Transverse colon (tissue), 4 donors: ENCODE data around the gene UBA5. TPM values are rescaled to one million over a fixed set of nuclear protein-coding genes. Genes with fewer than 3 reads are reported as not detected.
"Not testable (repeated sequence)": the region's sequence is repeated elsewhere in the genome, so short reads cannot be mapped to it uniquely, and the experiment has no call there.

Source experiments
- DNase-seq: peaks from one replicate; pipeline ENCODE4 v3.0.0-alpha.2; 2019
- H3K27ac ChIP-seq, 4 donors: fragments of 200-600 bp; sonication (generic); 2 replicates each; pipeline ENCODE4 v1.5.1; 2016 to 2018; ENCODE audit warnings: inconsistent platforms in 4 of 4
- H3K27me3 ChIP-seq: fragments of 200-600 bp; sonication (generic); 2 replicates; pipeline ENCODE4 v1.5.1; 2017; ENCODE audit warnings: inconsistent platforms
- H3K36me3 ChIP-seq, 4 donors: fragments of 200-600 bp; sonication (generic); 2 replicates each; pipeline ENCODE4 v1.5.1; 2017 to 2019; ENCODE audit warnings: inconsistent platforms in 4 of 4
- H3K4me1 ChIP-seq, 4 donors: fragments of 200-600 bp; sonication (generic); 2 replicates each; pipeline ENCODE4 v1.5.1; 2017 to 2020; ENCODE audit warnings: inconsistent platforms in 4 of 4
- H3K4me3 ChIP-seq, 4 donors: fragments of 200-600 bp; sonication (generic); 1 replicate in 1 of 4; 2 replicates in 3 of 4; pipeline versions ENCODE4 v1.5.1 to v1.6.1; 2017 to 2019; ENCODE audit warnings: inconsistent platforms in 4 of 4
- H3K9me3 ChIP-seq, 2 donors: fragments of 200-600 bp; sonication (generic); 2 replicates each; pipeline ENCODE4 v1.5.1; 2017 to 2019; ENCODE audit warnings: inconsistent platforms in 2 of 2
- EP300 ChIP-seq: sonication (generic); formaldehyde crosslinking; IDR thresholded peaks from one replicate; pipeline ENCODE4 v1.6.1; 2017; ENCODE audit warnings: antibody characterized with exemption, low read depth
- POLR2A ChIP-seq: fragments of 450-650 bp; IDR thresholded peaks from one replicate; pipeline ENCODE4 v1.6.1; 2016; ENCODE audit warnings: antibody characterized with exemption, mild to moderate bottlenecking, moderate library complexity
- POLR2AphosphoS5 ChIP-seq, 3 donors: sonication (generic); formaldehyde crosslinking; IDR thresholded peaks; one replicate each; pipeline ENCODE4 v1.6.1; 2016; ENCODE audit warnings: antibody characterized with exemption in 3 of 3
- WGBS, 2 donors: methylation state at CpG; one replicate each; pipeline ENCODE4 v1.1.5; 2018; ENCODE audit warnings: low coverage in 1 of 2; 5-methylcytosine and 5-hydroxymethylcytosine counted together
- in situ Hi-C, 4 donors: fragments of 200-750 bp; cut with MboI; loops; one replicate each; pipeline versions ENCODE4 v1.15.0 to v1.15.1; 2017; ENCODE audit warnings: low sequenced_read_pairs in 3 of 4, low pct_ligation_motif_present in 1 of 4, low pct_unique_long_range_greater_than_20kb in 1 of 4
- intact Hi-C: fragments of 100-400 bp; cut with DNase I; formaldehyde crosslinking; loops from one replicate; pipeline ENCODE4 v1.15.1; 2023; ENCODE audit warnings: low total_unique reads
- total RNA-seq, 4 donors: library from RNA; depleted of rRNA; stranded (reverse); fragments of >200 nt; gene quantifications; one replicate each; pipeline ENCODE4 v1.1.0, GENCODE V29; 2016
- TF ChIP-seq, protein P1 (sequence below), 5 experiments: fragments of 200-600 bp in 3 of 5; fragments of 450-650 bp in 2 of 5; sonication (generic) in 3 of 5; IDR thresholded peaks; 1 replicate in 2 of 5; 2 replicates in 3 of 5; pipeline ENCODE4 v1.5.1; 2016 to 2017; ENCODE audit warnings: antibody characterized with exemption in 5 of 5, inconsistent platforms in 3 of 5, mild to moderate bottlenecking in 2 of 5, moderate library complexity in 1 of 5

Gene UBA5
- 10 to 100 TPM; 25.7 to 45.3 (median 33.4) TPM for total RNA-seq

DNA sequence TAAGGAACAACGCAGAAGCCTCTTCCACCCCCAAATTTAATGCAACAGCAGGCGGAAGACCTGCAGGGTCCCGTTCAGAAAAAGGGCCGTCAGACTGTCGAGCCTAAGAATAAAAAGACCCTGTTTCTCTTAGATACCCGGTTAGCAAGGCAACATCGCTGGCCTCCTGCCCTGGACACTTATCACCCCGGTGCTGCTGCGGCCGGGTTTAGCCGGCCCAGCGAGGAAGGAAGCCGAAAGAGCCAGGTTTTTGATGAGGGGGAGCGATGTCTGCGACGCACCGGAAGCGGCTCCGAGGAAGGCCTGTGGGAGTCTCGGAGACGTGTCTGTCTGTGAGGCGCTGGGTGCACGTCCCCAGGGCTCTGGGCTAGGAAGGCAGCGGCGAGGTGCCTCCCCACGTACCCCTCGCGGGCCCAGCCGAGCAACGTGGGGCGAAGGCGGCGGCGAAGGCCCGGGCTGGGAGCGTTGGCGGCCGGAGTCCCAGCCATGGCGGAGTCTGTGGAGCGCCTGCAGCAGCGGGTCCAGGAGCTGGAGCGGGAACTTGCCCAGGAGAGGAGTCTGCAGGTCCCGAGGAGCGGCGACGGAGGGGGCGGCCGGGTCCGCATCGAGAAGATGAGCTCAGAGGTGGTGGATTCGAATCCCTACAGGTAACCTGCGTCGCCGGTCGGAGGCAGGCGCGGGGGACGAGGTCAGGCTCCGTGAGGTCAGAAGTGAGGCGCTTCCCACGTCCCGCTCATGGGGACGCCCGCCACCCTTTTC lies at the start of gene UBA5:
Gene UBA5 (plus strand): TSS at position 278 of the 759 bp plus-strand sequence. CDS start 209 bp downstream, at position 487.
- Histone ChIP-seq H3K4me3 (peak within 1 kb of the TSS; percentile 66 to 97 (median 80)), H3K4me1 (peaks cover 12 to 38% (median 29%) of the 10 kb centered on the region in 4 donors), H3K27me3 (no peaks in the 10 kb centered on the region), H3K9me3 (no peaks in the 10 kb centered on the region), H3K36me3 (no peaks in the 10 kb centered on the region), H3K27ac (peak within 1 kb of the TSS; percentile 90 to 96 (median 94))
- 0% methylated on average over 45 of the region's 64 CpGs; no CpG with 5 or more reads in 1 of the 2 donors for WGBS, 2 donors
- intact Hi-C loops (no loop called here), in situ Hi-C loops (no loop called here)
- peak; percentile 73 for DNase-seq
- TF ChIP-seq POLR2A (peak; percentile 14), POLR2AphosphoS5 (IDR thresholded peaks at IDR 0.05) (peak in 2 of 3 donors; percentile 29 to 42)
- TF ChIP-seq, protein P1, sequence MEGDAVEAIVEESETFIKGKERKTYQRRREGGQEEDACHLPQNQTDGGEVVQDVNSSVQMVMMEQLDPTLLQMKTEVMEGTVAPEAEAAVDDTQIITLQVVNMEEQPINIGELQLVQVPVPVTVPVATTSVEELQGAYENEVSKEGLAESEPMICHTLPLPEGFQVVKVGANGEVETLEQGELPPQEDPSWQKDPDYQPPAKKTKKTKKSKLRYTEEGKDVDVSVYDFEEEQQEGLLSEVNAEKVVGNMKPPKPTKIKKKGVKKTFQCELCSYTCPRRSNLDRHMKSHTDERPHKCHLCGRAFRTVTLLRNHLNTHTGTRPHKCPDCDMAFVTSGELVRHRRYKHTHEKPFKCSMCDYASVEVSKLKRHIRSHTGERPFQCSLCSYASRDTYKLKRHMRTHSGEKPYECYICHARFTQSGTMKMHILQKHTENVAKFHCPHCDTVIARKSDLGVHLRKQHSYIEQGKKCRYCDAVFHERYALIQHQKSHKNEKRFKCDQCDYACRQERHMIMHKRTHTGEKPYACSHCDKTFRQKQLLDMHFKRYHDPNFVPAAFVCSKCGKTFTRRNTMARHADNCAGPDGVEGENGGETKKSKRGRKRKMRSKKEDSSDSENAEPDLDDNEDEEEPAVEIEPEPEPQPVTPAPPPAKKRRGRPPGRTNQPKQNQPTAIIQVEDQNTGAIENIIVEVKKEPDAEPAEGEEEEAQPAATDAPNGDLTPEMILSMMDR (IDR thresholded peaks at IDR 0.05): no peak

GRCh38 chr3:132615301-132615700 lies 44.8 kb upstream of the UBA5 start:
- H3K27ac ChIP-seq, H3K27me3 ChIP-seq, H3K4me1 ChIP-seq, in situ Hi-C loops, H3K4me3 ChIP-seq, H3K36me3 ChIP-seq, intact Hi-C loops, H3K9me3 ChIP-seq, DNase-seq: not testable (repeated sequence)
- 90 to 94% methylated on average over 2 to 3 of the region's 3 CpGs for WGBS, 2 donors

DNA sequence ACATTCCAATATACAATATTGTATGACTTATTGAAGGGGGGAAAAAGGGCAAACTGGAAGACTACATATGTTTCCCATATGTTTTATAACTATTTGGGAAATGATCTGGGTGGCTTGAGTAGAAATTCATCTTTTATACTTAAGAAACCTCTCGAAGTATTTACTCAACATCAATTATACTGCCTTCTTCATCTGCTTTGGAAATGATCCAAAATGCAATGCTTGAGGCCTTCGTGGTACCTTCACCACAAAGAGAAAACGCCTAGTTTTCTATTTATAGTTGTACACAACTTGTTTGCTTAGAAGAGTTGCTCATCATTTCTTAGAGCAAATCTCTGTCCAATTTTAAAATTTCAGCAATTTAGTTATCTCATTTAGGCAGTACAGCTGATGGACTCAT lies 44.2 kb upstream of the UBA5 start:
- in situ Hi-C loops: no loop called here
- no peak for DNase-seq
- H3K4me3 ChIP-seq: no peak overlapping the region
- no peaks in the 10 kb centered on the region for H3K4me1 ChIP-seq
- no peaks in the 10 kb centered on the region for H3K36me3 ChIP-seq
- 54 to 62% methylated on average over 3 of the region's 3 CpGs for WGBS, 2 donors
- intact Hi-C loops: no loop called here
- H3K27ac ChIP-seq: no peak overlapping the region
- no peak for TF ChIP-seq EP300
- no peak for TF ChIP-seq POLR2AphosphoS5 (IDR thresholded peaks at IDR 0.05)
- TF ChIP-seq POLR2A: no peak
- TF ChIP-seq, protein P1 (IDR thresholded peaks at IDR 0.05): no peak
- no peaks in the 10 kb centered on the region for H3K9me3 ChIP-seq
- H3K27me3 ChIP-seq: no peaks in the 10 kb centered on the region

DNA sequence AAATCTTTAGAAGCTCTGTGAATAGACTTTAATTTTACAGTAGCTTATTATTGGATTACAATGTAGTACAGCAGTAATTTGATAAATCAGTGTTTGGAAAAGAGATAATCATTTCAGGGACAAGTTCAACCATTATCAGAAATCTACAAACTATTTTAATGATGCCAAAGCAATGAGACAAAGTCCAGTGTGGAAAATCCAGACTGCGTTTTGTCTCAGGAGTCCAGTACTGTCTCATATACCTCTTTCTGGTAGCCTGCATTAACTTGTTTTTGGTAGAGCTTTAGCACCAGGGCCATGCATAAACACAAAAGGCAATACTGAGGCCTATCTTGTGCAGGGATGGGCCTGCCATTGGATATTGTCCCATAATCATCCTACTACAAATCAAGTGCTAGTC lies 43.3 kb upstream of the UBA5 start:
- no peaks in the 10 kb centered on the region for H3K36me3 ChIP-seq
- no peak for TF ChIP-seq EP300
- no peak for TF ChIP-seq POLR2A
- no peak for TF ChIP-seq POLR2AphosphoS5 (IDR thresholded peaks at IDR 0.05)
- TF ChIP-seq, protein P1 (IDR thresholded peaks at IDR 0.05): no peak
- in situ Hi-C loops (no loop called here), intact Hi-C loops (no loop called here)
- no peak overlapping the region for H3K4me3 ChIP-seq
- no peak overlapping the region for H3K27ac ChIP-seq
- no peak for DNase-seq
- H3K9me3 ChIP-seq: no peaks in the 10 kb centered on the region
- 82 to 100% methylated on average over 1 of the region's 1 CpG for WGBS, 2 donors
- no peaks in the 10 kb centered on the region for H3K4me1 ChIP-seq
- H3K27me3 ChIP-seq: no peaks in the 10 kb centered on the region
